Spleen (tissue), 11 donors: ENCODE measurements around the gene EDIL3. TPM values are rescaled to one million over a fixed set of nuclear protein-coding genes. Genes with fewer than 3 reads are reported as not detected.

Experiments
- DNase-seq: peaks from one replicate; pipeline ENCODE4 v3.0.0-alpha.2; 2020
- H3K27ac ChIP-seq, 8 donors: fragments of 200-600 bp; sonication (generic) in 7 of 8; 1 replicate in 4 of 8; 2 replicates in 4 of 8; pipeline versions ENCODE4 v1.5.0 to v1.8.0; 2016 to 2021; ENCODE audit warnings: inconsistent platforms in 4 of 8, mild to moderate bottlenecking in 4 of 8, moderate library complexity in 1 of 8
- H3K27me3 ChIP-seq, 7 donors: fragments of 200-600 bp; sonication (generic) in 6 of 7; replicated peaks in 1 of 7; 1 replicate in 4 of 7; 2 replicates in 3 of 7; pipeline versions ENCODE4 v1.5.0 to v1.8.0; 2016 to 2021; ENCODE audit warnings: inconsistent platforms in 3 of 7, mild to moderate bottlenecking in 1 of 7
- H3K36me3 ChIP-seq, 6 donors: fragments of 200-600 bp; sonication (generic) in 5 of 6; 1 replicate in 4 of 6; 2 replicates in 2 of 6; pipeline versions ENCODE4 v1.5.0 to v1.8.0; 2016 to 2021; ENCODE audit warnings: inconsistent platforms in 2 of 6
- H3K4me1 ChIP-seq, 6 donors: fragments of 200-600 bp; sonication (generic) in 5 of 6; 1 replicate in 3 of 6; 2 replicates in 3 of 6; pipeline versions ENCODE4 v1.5.0 to v1.8.0; 2016 to 2021; ENCODE audit warnings: inconsistent platforms in 3 of 6
- H3K4me3 ChIP-seq, 8 donors: fragments of 200-600 bp; sonication (generic) in 7 of 8; 1 replicate in 4 of 8; 2 replicates in 4 of 8; pipeline versions ENCODE4 v1.5.0 to v1.8.0; 2016 to 2021; ENCODE audit warnings: inconsistent platforms in 4 of 8, mild to moderate bottlenecking in 4 of 8, moderate library complexity in 2 of 8
- H3K9me3 ChIP-seq, 8 donors: fragments of 200-600 bp; sonication (generic) in 7 of 8; 1 replicate in 4 of 8; 2 replicates in 4 of 8; pipeline versions ENCODE4 v1.5.0 to v1.8.0; 2016 to 2021; ENCODE audit warnings: inconsistent platforms in 4 of 8
- POLR2A ChIP-seq, 3 donors: fragments of 450-650 bp; IDR thresholded peaks; one replicate each; pipeline ENCODE4 v1.5.1; 2017; ENCODE audit warnings: antibody characterized with exemption in 3 of 3, mild to moderate bottlenecking in 1 of 3
- POLR2AphosphoS5 ChIP-seq, 3 donors: sonication (generic); formaldehyde crosslinking; IDR thresholded peaks; one replicate each; pipeline ENCODE4 v1.5.1; 2017; ENCODE audit warnings: antibody characterized with exemption in 3 of 3
- WGBS, 5 donors: extraction: QIAGEN DNeasy Blood & Tissue Kit in 3 of 5; methylation state at CpG; one replicate each; pipeline versions ENCODE4 v1.1.5 to v1.1.7; 2013 to 2018; 5-methylcytosine and 5-hydroxymethylcytosine counted together
- intact Hi-C: fragments of 100-400 bp; cut with DNase I; formaldehyde crosslinking; loops from one replicate; pipeline ENCODE4 v1.15.0; 2023; ENCODE audit warnings: low total_unique reads
- polyA plus RNA-seq, 3 donors: library from polyadenylated mRNA; stranded (reverse); fragments of 200-250 nt; gene quantifications; one replicate each; pipeline ENCODE4 v1.2.1, GENCODE V29; 2013
- total RNA-seq, 7 donors: library from RNA; depleted of rRNA in 3 of 7; stranded (reverse); fragments of >200 nt in 3 of 7; fragmentation: NEBNext Ultra II Directional in 4 of 7; extraction: Animal tissue kit (Norgen Biotek cat#: 25700) in 4 of 7; gene quantifications; one replicate each; pipeline versions ENCODE4 v1.1.0 to v1.2.1, GENCODE V29; 2016 to 2021
- TF ChIP-seq, protein P1 (sequence below), 11 experiments: fragments of 200-600 bp in 7 of 11; fragments of 450-650 bp in 4 of 11; sonication (generic) in 4 of 11; IDR thresholded peaks in 8 of 11; conservative IDR thresholded peaks in 3 of 11; 1 replicate in 7 of 11; 2 replicates in 4 of 11; pipeline versions ENCODE4 v1.4.0 to v1.8.0; 2016 to 2021; ENCODE audit warnings: antibody characterized with exemption in 11 of 11, inconsistent platforms in 4 of 11, mild to moderate bottlenecking in 1 of 11
- donor health status: healthy with polysubstance abuse.
- donor health status: DM: no; HTN: no; CAD: no; lungs with moderate emphysema.
- donor health status: DM: no; HTN: no; CAD: no.
- donor health status: Bipolar disorder and iron deficiency.
- donor health status: healthy.
- donor health status: DM: no; HTN: no; CAD: no.
- donor health status: DM: yes; HTN: yes; CAD: no.

The EDIL3 gene
- total and polyA plus RNA-seq, 10 donors, result 0.61 to 2.9 (median 2.1) TPM

GRCh38 chr5:84085387-84086041, 299.2 kb downstream of the EDIL3 start:
- no peak for DNase-seq
- WGBS, 5 donors, result 81 to 91% (median 87%) methylated on average over 5 to 8 of the region's 8 CpGs
- no peak overlapping the region for H3K27ac ChIP-seq
- TF ChIP-seq POLR2AphosphoS5 (IDR thresholded peaks at IDR 0.05) (no peak), POLR2A (IDR thresholded peaks at IDR 0.05) (no peak)
- TF ChIP-seq, protein P1, sequence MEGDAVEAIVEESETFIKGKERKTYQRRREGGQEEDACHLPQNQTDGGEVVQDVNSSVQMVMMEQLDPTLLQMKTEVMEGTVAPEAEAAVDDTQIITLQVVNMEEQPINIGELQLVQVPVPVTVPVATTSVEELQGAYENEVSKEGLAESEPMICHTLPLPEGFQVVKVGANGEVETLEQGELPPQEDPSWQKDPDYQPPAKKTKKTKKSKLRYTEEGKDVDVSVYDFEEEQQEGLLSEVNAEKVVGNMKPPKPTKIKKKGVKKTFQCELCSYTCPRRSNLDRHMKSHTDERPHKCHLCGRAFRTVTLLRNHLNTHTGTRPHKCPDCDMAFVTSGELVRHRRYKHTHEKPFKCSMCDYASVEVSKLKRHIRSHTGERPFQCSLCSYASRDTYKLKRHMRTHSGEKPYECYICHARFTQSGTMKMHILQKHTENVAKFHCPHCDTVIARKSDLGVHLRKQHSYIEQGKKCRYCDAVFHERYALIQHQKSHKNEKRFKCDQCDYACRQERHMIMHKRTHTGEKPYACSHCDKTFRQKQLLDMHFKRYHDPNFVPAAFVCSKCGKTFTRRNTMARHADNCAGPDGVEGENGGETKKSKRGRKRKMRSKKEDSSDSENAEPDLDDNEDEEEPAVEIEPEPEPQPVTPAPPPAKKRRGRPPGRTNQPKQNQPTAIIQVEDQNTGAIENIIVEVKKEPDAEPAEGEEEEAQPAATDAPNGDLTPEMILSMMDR (IDR thresholded peaks at IDR 0.05 in 8 of 11, conservative IDR thresholded peaks at IDR 0.05 in 3 of 11), result no peak
- H3K36me3 ChIP-seq, result no peaks in the 10 kb centered on the region
- no peaks in the 10 kb centered on the region for H3K4me1 ChIP-seq
- no peak overlapping the region for H3K4me3 ChIP-seq
- no peaks in the 10 kb centered on the region for H3K9me3 ChIP-seq
- intact Hi-C loops, result no loop called here
- no peaks in the 10 kb centered on the region for H3K27me3 ChIP-seq

GRCh38 chr5:84080908-84081307, 303.8 kb downstream of the EDIL3 start:
- intact Hi-C loops, result no loop called here
- DNase-seq, result no peak
- Histone ChIP-seq H3K4me3 (no peak overlapping the region), H3K9me3 (no peaks in the 10 kb centered on the region), H3K36me3 (no peaks in the 10 kb centered on the region), H3K4me1 (no peaks in the 10 kb centered on the region), H3K27ac (no peak overlapping the region), H3K27me3 (no peaks in the 10 kb centered on the region)
- WGBS, 5 donors, result 78 to 89% (median 81%) methylated on average over 1 of the region's 1 CpG
- TF ChIP-seq, protein P1 (IDR thresholded peaks at IDR 0.05 in 8 of 11, conservative IDR thresholded peaks at IDR 0.05 in 3 of 11), result no peak
- no peak for TF ChIP-seq POLR2A (IDR thresholded peaks at IDR 0.05)
- TF ChIP-seq POLR2AphosphoS5 (IDR thresholded peaks at IDR 0.05), result no peak

DNA sequence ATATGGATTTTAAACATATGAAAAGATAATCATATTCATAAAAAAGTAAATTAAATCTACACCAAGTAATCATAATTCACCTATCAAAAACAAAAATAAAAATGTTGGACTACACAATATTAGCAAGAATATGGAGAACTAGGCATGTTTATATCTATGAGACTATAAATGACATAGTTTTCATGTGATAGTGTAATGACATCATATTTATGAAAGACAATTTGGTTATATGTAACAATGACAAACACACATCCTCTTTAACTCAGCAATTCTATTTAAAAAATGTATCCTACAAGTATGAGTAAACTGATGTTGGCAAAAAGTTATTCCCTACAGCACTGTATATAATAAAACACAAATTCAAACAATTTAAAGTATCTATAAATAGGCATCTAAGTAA, 312.3 kb downstream of the EDIL3 start:
- no peaks in the 10 kb centered on the region for H3K4me1 ChIP-seq
- TF ChIP-seq POLR2AphosphoS5 (IDR thresholded peaks at IDR 0.05) (no peak), POLR2A (IDR thresholded peaks at IDR 0.05) (no peak)
- TF ChIP-seq, protein P1 (IDR thresholded peaks at IDR 0.05 in 8 of 11, conservative IDR thresholded peaks at IDR 0.05 in 3 of 11), result no peak
- H3K36me3 ChIP-seq, result no peaks in the 10 kb centered on the region
- H3K9me3 ChIP-seq, result peaks cover 0 to 4% (median 0%) of the 10 kb centered on the region in 8 donors
- DNase-seq, result no peak
- intact Hi-C loops, result no loop called here
- H3K4me3 ChIP-seq, result no peak overlapping the region
- H3K27me3 ChIP-seq, result no peaks in the 10 kb centered on the region
- no peak overlapping the region for H3K27ac ChIP-seq

GRCh38 chr5:84069608-84070179, 315.0 kb downstream of the EDIL3 start:
- intact Hi-C loops, result no loop called here
- whole genome bisulfite sequencing, 5 donors, result 91 to 97% (median 96%) methylated on average over 13 of the region's 13 CpGs
- Histone ChIP-seq H3K4me1 (no peaks in the 10 kb centered on the region), H3K36me3 (no peaks in the 10 kb centered on the region), H3K27me3 (no peaks in the 10 kb centered on the region), H3K4me3 (no peak overlapping the region), H3K9me3 (peaks cover 0 to 4% (median 0%) of the 10 kb centered on the region in 8 donors), H3K27ac (no peak overlapping the region)
- DNase-seq, result peak; percentile 31
- TF ChIP-seq, protein P1 (IDR thresholded peaks at IDR 0.05 in 8 of 11, conservative IDR thresholded peaks at IDR 0.05 in 3 of 11), result no peak
- TF ChIP-seq POLR2A (IDR thresholded peaks at IDR 0.05), result no peak
- no peak for TF ChIP-seq POLR2AphosphoS5 (IDR thresholded peaks at IDR 0.05)
